HPDE6-E6E7 (cell line): ENCODE measurements around the gene DAD1.

Source experiments
- DNase-seq: peaks from one replicate; pipeline ENCODE4 v3.0.0; 2011; ENCODE audit warnings: missing footprints; ENCODE audit errors: extremely low spot score

The DAD1 gene

GRCh38 chr14:22518073-22518472 lies 71.0 kb downstream of the DAD1 start:
- no peak for DNase-seq

GRCh38 chr14:22517117-22517720 lies 71.8 kb downstream of the DAD1 start:
- DNase-seq: no peak

- DNase-seq: no peak
These were observed 73.1 kb downstream of the DAD1 start for GRCh38 chr14:22515929-22516328.
